ENCODE results near the gene SP3.

Gene SP3

DNA sequence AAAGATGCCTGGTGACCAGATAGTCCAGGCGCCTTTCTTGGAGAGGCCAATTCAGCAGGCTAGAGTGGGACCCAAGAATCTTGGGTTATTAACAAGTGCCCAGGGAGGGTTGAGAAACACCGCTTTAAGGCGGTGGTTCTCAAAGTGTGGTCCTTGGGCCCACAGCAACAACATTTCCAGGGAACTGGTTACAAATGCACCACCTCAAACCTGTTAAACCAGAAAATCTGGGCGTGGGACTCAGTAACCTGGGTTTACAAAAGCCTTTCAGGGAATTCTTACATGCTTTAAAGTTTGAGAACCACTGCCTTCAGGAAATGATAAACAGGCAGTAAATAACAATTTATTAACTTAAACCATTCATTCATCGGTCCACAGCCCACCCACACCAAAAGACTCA lies 92.5 kb downstream of the SP3 start:
- DNase-seq = no peak
- in situ Hi-C loops (cut with MboI; ENCODE audit: low pct_unique_long_range_greater_than_20kb, low sequenced_read_pairs) = no loop called here

DNA sequence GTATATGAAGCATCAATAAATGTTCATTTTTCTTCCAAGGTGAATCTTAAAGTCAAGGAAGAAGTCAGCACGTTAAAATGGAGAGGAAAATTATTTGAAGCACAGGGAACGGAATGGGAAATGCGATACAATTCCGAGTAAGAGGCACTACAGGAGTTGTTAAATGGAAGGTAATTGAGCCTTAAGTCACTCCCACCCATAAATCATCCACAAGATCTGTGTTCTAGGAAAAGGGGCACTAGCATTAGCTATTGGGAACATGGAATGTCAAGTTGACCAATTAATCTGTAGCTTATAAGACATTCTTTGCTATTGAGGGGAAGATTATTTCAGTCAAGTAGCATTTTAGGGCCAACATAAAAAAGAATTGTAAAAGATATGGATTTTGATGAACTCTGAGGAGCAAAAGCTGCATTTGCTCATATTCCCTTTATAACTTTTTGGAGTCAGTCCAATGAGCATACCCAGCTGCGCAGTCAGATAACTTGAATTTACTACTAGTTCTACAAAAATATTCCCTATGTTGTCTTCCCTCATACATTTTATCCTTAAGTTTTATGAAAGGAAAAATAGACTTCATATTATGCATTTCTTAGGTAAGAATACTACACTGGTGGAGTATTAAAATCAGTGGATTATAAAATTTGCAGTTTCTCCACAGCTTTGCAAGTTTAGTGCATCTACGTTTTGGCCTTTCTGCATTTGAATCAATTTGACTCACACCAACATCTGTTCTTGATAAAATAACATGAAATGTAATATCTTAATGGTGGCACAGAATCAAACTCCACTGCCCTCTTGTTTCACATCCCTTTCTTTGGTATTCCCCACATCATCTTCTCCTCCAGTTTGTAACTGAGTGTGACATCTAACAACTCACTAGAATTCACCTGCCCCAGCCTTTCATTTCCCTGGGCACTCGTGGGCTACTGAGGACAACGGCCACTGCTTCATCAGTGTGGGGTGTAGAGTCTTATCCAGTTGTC lies 95.6 kb downstream of the SP3 start:
- in situ Hi-C loops (cut with MboI; ENCODE audit: low pct_unique_long_range_greater_than_20kb, low sequenced_read_pairs) = no loop called here

DNA sequence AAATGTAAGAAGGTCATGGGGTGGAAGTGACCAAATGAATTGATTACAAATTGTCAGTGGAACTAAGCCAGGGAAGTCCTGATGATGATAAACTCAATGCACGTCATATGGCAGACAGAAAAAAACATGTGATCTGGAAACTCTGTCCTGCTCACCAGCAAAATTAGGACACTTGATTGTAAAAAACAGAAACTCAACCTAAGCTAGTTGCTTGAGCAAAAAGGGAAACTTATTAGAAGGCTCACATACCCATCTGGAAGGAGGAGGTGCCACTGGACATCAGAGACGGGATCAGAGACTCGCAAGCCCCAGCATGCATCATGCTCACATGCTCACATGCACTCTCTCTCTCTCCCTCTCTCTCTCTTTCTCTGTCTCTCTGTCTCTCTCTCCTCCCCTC lies 96.8 kb downstream of the SP3 start:
- in situ Hi-C loops (cut with MboI; ENCODE audit: low pct_unique_long_range_greater_than_20kb, low sequenced_read_pairs) = no loop called here
- DNase-seq = no peak

More for the DNA sequence above, 95.6 kb downstream of the SP3 start:
- no peak for DNase-seq

DNA sequence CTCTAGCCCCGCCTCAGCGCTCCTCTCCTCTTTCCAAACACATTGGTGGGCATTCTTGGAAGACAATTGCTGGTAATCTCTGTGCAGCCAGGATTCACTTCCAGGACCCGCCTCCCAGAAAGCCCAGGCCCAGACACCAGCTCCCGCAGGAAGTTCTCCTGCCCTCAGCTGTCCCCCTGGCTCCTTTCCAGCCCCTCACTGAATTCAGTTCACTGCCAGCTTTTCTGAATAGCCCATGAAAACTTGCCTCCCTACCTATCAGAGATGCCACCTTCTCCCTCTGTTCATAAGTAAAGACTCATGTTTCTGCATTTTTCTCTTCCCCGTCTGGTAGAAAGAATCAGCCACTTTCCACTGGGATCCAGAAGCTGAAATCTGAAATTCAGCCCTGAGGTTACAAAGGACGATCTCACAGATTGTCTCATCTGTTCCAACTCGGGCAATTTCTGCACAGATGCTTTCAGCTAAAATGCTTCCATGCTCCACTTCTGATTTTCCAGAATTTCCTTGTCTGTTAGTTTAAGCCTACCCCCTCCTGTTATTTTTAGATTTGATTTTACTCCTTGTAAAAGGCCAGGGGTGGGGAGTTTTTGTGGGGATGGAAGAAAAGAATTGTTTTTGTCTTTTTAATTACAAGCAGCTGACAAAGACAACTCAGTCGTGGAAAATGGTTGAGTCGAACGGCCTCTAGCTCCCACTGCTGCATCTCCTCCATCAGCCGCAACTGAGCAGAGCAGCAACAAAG lies 98.1 kb downstream of the SP3 start:
- in situ Hi-C loops (cut with MboI; ENCODE audit: low pct_unique_long_range_greater_than_20kb, low sequenced_read_pairs) = no loop called here
- no peak for DNase-seq

DNA sequence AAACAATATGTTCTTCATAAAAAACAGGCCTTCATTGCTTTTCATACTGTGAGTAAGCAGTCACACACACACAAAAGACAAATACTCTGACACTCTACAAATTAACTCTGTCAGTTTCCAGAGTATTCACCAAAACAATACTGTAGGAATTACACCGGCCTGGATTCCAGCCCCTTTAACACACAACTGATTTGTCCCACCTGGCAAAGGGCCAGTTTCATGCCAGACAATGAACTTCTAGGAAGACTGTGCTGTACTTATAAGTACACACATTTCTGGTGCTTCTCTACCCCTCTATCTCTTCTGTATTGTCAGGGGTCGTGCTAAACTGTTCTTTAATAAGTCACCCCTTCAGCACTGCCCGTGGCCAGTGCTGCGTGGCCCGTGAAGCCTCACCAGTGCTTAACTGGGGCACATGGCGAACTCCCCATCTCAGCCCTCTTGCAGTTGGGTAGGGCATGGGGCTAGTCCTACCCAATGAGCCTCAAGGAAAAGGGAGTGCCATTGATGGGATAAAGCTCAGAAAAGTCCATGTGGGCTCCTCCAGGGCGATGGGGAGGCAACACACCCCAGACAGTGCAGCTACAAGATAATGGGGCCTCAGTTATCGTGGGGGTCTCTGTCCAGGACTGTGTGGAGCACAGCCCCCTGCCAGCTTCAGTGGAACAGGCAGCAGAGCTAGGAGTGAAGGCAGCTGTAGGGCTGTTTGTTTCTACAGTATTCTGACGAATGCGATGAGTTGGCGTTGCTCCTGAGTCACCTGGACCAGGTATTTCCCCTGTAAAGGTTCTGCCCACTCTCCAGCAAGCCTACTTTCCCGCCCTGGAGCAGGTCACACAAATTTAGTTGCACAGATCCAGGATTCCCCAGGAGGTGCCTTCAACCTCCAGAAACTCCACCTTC lies 99.0 kb downstream of the SP3 start:
- in situ Hi-C loops (cut with MboI; ENCODE audit: low pct_unique_long_range_greater_than_20kb, low sequenced_read_pairs) = no loop called here
- no peak for DNase-seq

DNA sequence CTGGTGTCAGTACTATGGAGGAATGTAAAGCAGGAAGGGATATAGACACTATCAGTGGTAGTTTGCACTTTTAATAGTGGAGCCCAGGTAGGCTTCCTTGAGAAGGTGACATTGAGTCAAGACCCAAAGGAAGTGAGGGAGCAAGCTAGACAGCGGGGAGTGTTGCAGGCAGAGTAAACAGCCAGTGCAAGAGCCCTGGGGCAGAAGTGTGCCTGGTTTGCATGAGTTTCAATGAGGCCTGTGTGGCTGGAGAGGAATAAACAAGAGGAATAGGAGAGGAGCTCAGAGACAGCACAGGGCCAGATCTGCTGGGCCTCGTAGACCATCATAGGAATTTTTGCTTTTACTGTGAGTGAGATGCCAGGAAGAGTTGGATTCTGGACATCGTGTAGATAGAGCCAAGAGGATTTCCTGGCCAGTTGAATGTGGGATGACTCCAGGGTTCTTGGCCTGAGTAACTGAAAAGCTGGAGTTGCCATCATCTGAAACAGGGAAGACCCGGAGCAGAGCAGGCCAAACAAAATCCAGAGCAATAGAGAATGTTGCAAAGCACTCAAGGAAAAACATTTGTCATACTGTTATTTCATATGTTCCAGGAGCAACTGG lies 102.5 kb downstream of the SP3 start:
- no peak for DNase-seq
- in situ Hi-C loops (cut with MboI; ENCODE audit: low pct_unique_long_range_greater_than_20kb, low sequenced_read_pairs) = no loop called here

DNA sequence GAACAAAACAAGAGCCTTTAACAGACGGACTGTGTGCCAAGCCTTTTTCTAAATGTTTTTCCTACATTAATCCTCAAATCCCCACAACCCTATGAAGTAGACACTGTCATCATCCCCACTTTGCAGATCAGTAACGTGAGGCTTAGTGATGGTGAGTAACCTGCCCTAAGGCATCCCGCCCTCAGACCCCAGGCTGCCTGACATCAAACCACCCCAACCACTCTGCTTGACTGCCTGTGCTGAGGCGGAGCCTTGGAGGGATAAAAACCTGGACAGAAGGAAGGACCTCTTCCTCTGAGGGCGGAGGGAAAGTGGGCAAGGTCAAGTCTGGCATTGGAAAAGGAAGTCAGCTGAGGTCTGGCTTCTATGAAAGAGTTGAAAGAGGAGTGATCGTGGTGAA lies 104.6 kb downstream of the SP3 start:
- DNase-seq = peak; percentile 12
- in situ Hi-C loops (cut with MboI; ENCODE audit: low pct_unique_long_range_greater_than_20kb, low sequenced_read_pairs) = no loop called here

DNA sequence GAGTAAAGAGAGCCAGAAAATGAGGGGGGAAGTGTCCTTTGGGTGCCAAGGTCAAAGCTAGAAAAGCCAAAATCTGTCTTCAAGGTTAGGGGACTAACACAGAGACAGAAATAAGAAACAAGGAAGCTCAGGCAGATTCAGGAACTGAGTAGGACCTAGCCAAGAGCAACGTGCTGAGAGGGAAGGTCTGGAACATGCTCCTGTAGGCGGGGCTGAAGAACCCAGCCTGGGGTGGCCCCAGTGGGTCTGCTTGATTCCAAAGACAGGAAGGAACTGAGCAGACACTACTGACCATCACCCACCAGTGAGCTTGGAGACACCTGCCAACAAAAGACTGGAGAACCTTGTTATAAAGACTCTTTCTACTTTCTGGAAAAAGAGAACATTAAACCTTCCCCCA lies 105.1 kb downstream of the SP3 start:
- in situ Hi-C loops (cut with MboI; ENCODE audit: low pct_unique_long_range_greater_than_20kb, low sequenced_read_pairs) = no loop called here
- peak; percentile 51 for DNase-seq

DNA sequence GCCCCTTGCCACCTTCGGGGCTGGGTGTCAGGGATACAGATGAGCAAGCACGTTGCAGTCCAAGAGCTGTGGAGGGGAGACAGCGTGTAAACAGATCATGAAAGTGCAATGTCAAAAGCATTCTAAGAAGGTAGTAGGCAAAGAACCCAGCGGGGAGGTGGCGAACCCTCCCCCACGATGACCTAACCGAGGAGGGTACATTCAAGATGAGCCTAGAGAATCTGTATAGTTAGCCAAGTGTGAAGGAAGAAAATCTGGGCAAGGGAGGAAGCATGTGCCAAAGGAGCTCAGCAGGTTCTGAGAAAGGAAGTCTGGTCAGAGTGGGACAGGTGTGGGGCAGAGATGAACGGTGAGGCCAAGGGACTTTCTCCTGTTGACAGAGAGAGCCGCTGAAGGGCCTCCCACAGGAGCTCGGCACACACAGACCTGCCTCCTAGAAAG lies 106.9 kb downstream of the SP3 start:
- in situ Hi-C loops (cut with MboI; ENCODE audit: low pct_unique_long_range_greater_than_20kb, low sequenced_read_pairs) = no loop called here

More for the DNA sequence above, 106.9 kb downstream of the SP3 start:
- peak; percentile 40 for DNase-seq
